GM21423 (cell line): ENCODE results near the gene EFNA5.

Experiments used
- ATAC-seq: cut with Tn5 transposase; IDR thresholded peaks from one replicate; pipeline ENCODE4 v1.9.1; 2021; ENCODE audit warnings: mild to moderate bottlenecking, moderate library complexity; ENCODE audit not compliant: unreplicated experiment

EFNA5 gene

DNA sequence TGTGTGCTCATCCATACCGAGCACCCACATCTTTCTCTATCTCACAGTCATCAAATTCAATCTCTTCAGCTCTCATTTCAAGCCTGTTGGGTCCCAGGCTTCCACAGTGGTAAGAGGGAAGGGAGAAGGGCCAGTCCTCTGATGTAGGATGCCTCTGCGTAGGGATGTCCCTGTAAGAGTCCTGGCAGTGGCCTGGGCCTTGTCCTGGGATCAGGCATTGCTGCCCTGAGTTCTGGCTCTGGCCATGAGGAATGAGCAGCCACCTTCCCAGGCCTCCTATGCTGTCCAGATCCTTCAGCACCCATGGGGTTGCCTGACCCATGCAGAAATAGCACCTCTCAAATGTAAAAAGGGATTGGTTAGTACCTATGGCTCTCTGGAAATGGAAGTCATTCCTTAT, 121.2 kb downstream of the EFNA5 start:
- ATAC-seq, result no peak

DNA sequence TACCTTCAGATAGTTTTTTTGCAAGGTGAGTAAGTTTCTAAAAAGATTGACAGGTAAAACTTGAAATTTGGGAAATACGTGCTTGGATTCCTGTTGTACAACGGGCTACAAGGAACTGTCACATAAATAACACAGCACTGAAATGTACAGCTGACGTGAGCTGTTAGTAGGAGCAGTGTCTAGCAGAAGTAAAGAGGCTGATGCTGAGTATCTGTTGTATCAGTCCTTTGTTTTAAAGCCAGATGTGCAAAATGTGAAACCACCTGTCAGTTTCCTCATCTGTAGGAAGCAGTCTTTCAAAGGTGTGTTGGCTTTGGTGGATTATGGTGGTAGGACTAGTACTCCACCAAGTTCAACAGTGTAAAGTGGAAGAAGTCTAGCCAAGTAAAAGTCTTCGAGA, 122.3 kb downstream of the EFNA5 start:
- ATAC-seq, result no peak

DNA sequence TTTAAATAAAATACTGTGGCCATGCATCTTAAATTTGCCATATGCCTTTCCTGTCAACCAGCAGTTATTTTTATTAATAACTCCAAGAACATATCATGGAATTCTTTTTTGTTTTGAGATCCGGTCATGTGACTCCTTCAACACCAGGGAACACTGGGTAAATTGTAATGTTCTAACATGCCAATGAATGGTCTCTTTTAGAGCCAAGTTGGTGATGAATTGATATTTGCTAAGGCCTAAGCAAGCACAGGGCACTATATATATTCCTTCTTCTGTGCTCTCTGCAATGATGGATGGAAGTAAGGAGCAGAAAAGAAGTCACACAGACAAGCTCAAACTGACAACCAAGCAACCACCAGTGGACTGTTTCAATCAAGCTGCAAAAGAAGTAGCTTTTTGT, 124.0 kb downstream of the EFNA5 start:
- no peak for ATAC-seq

DNA sequence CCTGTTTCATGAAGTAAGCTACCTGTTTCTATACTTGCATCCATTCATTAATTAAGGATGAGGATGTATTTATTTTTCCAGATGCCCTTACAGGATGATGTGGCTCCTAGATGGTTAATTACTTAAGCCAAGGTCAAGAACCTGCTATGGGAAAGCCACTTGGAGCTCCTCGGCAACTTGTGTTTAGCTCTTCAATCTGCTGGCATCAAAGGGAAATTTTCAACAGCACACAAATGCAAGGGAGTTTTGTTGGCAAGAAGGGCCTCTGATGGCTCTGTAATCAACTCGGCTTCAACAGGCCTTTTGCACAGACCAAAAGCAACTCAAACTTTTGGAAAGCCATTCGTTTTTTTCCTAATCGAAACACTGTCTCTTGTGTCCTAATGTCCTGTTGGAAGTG, 125.3 kb downstream of the EFNA5 start:
- ATAC-seq, result no peak

DNA sequence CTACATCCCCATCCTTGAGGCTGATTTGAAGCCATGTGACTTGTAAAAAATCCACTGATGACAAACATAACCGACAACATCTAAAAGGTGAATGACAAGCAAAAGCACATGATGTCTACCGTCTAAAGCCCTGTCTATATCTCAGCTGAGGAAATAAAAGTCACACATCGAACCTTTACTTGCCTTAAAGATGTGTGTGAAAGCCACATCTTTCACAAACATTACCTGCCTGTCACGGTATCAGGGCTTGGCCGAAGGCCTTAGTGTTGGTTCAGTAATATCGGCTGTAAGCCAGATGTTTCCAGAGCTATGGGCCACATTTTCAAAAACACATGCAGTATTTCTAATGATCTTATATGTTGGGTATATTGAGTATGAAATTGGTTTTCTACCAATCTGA, 125.8 kb downstream of the EFNA5 start:
- ATAC-seq, result no peak

DNA sequence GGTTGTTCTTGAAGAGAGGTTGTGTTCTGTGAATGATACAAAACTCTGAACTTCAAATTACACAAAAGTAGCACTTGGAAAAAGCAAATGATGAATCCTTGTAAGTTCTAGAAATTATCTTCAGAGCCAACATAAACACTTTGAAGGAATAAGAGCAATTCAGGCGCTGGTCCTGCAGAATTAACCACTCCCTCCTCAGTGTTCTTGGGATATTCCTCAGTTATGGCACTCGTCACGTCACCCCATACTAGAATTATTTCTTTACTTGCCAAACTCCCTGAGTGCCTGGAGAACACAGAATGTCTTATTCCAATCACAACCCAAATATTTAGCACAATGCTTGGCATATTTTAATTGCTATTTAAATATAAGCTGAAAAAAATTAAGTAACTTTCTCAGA, 126.3 kb downstream of the EFNA5 start:
- ATAC-seq, result no peak

DNA sequence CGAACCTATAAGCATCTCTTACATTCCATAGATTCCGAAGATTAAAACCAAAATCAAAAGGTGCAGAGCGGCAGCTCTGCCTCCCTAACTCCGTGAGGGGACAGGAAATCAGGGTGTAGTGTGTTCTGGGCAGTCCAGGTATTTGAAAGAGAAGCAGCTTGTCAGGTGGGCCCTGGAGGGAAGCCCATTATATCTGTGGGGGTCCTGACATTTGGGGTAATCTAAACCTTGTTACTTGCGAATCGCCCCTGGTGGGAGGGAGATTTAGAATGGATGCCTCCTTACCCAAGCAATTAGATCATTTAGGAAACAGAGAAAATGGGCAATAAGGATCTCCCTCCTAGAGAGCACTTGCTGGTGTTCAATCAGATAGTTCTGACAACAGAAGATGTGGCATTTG, 126.9 kb downstream of the EFNA5 start:
- ATAC-seq, result no peak

DNA sequence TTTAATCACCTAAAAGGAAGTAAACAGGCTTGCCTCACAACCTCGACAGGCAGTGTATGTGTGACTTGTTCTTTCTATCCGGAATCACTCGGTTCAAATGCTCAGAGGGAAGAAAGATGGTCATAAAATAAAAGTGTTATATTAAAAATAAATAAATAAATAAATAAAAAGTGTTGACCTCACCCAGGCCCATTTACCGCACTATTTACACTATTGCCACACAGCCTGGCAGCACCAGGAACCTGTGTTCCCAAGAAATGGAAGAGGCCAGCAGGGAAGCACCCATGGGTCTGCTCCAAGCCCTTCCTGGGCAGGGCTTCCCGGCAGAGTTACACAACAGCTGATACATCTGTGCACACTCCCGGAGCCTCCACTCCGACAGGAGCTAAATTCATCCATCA, 127.9 kb downstream of the EFNA5 start:
- no peak for ATAC-seq

DNA sequence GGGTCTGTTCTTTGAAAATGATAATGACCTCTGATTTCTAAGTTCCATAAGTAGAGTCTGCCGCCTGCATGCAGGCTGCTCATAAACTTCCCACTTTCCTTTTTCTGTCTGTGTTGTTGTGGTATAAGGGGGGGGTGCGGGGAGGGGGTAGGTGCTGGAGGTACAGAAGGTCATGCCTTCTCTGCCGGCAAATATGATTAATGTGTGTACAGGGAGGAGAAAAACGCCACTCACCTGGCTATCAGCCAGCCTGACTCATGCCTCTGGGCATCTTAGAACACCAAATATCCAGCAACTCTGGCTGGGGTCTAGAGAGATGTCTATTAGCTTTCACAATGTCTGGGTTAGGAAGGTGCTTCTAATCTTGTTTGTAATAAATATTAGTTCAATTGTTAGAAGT, 128.3 kb downstream of the EFNA5 start:
- ATAC-seq, result no peak

DNA sequence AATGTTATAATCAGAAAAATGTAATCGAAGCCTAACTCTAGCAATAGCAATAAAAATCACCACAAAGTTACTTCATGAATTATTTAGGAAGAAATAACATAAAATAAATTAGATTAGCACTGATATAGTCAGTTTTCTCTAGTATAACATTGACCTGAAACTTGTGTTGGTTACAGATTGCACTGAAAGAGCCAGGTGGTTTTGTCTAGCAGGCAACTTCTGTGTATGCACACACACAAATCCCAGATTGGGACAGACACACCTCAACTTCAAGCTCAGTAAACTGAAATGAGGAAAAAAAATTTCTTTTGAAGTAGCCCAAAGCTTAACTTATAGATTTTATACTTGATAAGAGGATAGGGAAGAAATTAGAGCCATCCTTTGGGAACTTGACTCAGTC, 129.3 kb downstream of the EFNA5 start:
- no peak for ATAC-seq

DNA sequence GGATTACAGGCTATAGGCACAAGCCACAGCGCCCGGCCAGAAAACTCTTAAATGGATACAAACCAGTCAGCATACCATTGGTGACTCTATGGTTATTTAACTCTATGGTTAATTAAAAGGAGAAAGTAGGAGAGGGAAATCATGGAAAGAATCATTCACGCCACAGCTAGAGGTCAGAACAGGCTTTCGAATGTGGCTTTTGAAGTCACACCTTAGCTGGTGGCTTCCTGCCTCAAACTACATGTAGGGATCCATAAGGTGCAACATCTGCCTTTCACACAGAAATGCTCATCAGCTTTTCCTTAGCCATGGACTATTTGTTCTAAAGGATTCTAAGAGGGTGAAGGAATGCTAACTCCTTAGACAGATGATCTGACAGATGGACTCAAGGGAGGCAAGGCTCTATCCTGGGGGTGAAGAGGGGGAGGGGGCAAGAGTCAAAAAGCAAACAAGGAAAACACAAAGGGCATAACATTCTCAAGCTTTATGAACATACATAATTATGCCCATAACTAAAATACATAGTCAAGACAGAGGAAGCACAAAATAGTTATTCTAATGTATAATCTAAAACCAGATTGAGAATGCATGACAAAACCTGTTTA, 130.9 kb downstream of the EFNA5 start:
- no peak for ATAC-seq

DNA sequence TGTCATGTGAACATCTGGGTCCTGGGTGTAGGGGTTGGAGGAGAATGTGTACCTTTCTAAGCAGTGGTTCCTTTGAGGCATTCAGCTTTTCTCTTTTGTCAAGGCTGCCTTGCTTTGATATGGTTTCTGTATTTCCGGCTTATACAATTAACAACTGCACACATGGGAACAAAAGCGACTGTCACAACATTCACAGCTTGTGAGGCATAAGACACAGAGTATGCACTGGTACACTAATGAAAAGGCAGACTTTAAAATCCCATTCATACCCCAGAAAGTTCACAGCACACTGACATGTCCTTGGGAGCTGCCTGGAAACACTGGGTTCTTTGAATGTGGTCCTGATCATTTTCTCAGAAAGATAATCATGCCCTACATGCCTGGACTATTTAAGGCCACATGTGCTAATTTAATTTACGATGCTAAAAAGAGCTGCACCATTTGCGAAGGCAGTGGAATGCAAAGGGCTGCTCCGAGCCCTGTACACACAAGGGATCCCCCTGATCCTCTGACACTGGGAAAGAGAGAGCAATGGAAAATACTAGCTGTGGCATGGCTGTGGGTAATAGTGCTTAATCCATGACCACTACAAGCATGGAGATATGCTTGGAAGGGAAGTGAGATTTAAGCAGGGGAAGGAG, 131.8 kb downstream of the EFNA5 start:
- no peak for ATAC-seq

DNA sequence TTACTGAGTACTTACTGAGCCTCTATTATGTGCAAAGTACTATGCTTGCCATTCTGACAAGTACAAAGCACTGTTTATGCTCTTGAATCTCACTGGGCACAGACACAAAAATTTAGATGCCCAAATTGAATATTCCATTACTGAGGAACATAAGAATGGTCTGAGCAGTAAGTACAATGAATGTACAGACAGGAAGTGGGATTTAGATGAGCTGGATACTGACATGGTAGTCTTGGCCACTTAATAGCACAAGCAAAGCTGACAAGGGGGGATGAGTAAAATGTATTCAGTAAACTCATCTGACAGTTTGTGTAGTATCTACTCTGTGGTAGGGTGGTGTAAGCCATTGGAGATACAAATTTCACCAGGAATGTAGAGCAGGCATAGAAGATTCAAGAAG, 132.4 kb downstream of the EFNA5 start:
- no peak for ATAC-seq

DNA sequence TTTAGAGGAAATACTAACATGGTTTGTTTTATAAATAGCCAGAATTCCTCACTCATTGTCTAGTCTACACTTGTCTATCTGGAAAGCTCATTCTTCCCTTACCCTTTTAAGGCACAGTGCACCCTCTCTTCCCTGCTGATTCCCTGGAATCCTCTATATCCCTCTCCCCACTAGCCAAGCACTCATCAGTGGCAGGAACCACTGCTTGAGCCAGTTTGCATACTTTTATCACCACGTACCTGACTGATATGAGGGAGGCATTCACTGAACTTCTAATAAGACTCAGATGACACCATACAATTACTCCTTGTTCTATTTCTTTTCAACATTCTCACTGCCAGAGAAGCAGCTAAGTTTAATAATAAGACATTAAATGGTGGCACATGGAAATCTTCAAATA, 134.9 kb downstream of the EFNA5 start:
- no peak for ATAC-seq

DNA sequence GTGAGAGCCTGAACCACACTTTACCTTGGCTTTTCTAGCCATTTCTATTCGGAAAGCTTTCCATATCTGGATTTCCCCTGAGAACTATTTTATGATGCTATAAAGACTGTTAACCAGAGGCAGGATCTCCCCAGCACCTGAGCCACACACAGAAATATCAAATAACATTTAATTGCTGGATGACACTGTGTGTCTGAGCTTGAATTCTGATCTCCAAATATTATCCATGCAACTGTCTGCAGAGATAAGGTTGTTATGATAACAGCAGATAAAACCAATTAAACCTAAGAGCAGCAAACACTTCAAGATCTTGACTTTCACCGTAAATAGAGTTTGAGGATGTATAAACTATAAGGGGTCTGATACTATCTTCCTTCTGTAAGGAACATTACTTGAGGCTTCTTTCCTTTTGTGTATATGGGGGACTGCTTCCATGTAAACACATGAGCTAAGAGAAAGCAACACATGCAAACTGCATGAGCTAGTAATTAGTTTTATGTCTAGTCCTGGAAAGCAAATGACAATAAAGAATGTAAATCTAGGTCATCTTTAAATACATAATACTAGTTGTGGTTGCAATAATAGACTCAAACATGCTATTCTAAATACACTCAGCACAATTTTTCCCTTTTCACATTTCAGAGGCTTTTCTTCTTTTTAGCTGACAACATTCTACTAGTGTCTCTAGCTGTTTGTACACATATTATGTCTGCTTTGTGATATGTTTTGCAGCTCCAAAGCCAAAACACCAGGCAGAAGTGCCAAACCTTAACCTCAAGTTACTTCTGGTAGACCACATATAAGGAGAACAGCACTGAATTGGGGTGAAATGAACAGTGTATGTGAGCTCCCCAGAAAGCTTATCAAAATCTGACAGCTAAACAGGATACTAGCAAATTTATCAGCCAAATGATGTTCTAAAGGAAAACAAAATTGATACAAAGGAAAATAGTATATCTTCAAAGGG, 136.5 kb downstream of the EFNA5 start:
- ATAC-seq, result no peak

DNA sequence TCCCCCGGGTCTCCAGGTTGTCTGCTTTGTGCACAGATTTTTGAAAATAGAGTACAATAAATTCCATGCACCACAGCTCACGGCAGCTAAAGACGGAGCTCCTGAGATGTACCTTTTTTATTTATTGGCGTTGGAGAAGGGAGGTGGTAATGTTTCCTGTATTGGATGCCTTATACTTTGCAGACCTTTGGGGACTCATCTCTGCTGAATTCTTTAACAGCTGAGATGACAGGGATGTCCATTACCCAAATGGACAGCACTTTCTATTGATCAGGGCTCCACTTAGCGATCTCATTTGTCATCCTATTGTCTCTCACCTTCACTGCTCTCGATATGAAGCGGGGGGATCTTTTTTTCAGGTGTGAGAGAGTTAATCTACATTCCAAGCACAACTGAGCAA, 137.8 kb downstream of the EFNA5 start:
- ATAC-seq, result no peak

DNA sequence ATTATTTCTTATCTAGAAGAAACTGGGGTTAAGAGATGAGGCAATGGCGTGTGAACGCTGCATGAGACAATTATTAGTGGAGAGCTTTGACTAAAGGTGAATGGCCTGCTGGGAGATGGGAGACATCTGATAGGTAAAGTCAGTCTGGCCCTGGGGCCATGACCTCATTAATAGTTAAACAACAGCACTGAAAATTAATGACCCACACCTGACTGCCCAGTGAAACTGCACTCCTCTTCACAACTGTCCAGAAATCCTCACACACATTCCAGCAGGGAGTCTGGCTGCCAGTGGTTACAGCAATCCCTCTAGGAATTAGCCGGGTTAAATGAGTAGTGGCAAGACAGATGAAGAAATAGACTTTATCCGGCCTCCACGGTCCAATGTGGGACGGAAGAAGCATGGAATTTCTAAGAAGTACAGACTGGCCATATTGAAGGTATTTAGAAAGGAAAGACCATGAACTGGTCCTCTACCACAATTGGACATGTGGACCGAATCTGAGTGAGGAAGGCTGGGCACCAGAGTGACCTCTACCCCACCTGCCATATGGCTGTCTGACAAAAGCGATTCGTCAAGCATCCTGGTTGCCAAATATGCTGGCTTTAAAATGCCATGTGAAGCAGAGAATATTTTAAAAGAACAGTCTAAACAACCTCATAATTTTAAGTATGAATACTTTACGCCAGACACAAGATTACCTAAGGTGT, 138.4 kb downstream of the EFNA5 start:
- no peak for ATAC-seq

DNA sequence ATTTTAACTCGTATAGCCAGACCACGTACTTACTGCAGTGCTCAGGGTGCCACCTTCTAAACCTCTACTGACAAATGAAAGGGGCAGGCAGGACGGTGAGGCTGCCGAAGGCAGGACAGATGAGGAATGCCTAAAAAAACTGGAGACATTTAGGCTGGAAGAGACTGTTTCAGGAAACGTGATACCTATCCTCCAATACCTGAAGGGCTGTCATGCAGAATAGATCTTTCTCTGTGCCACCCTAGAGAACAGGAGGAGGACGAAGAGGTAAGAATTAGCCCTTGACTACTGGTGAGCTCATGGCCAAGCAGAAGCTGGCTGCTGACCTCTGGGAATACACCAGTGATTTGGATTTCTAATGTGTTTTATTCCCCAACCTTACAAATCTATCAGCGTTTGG, 139.4 kb downstream of the EFNA5 start:
- no peak for ATAC-seq

DNA sequence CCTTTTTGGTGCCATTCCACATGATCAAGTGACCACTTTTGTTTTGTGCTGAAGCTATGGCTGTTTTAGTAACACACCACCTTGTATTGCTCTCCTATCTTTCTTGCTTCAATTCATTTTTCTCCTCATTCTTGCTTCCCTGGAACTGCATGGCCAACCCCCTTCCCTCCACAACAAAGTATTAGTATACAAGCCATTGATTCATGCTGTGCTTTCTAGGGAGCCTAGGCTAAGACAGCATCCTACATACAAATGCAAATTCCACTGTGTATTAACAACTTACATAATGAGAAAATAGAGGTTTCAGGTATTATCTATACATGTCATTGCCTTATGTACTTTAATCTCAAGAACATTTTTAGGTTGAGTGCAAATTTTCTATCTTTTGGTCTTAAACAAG, 141.1 kb downstream of the EFNA5 start:
- no peak for ATAC-seq

DNA sequence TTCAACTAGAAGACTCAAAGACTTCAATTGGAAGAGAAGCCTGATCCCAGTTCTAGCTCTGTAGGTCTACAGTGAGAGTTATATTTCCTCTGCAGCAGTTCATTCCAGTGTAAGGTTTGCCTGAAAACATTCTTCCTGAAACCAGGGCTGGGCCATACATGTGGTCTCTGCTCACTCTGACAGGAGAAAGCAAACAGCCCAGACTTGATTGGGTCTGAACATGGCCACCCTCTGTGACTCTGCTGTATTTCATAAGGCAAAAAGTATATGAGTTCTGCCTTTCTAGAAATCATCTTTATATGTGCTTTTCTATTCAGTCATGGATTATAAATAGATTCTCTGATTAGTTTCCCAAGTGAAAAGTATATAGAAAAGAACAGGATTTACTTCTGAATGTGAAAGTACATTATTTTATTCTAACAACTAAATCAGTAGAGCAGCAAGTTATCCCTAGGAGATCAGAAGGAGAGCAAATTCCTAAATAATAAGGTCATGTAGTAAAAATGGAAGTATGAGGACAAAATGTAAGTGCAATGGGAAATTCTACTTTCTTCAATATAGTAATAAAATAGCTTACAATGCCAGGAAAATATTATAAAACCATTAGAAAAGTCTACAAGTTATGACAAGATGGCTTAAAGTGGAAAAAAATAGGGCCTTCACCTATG, 144.3 kb downstream of the EFNA5 start:
- ATAC-seq, result no peak

DNA sequence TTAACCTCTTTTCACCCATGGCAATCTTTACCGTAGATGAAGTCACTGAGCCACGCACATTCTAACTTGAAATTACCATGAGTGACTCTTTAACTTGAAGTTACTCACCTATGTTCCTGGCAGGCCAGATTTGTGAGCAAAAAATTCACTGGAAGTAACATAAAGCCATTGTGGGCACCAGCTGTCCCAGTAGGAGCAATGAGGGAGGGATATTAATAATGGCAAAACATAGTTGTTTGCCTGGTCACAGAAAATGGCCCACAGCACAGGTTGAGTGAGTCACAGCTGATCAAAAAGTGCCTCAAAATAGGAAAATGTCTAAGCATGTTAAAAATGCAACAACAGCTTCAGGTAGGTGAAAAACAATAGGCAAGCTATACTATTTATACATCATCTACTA, 146.6 kb downstream of the EFNA5 start:
- ATAC-seq, result no peak
